GOT3 (cell line): ENCODE data around the gene ANKRD18A.

Experiments
- DNase-seq: peaks from one replicate; lab custom pipeline; 2025; ENCODE audit warnings: mixed read lengths; lab: John Stamatoyannopoulos, UW

ANKRD18A gene

DNA sequence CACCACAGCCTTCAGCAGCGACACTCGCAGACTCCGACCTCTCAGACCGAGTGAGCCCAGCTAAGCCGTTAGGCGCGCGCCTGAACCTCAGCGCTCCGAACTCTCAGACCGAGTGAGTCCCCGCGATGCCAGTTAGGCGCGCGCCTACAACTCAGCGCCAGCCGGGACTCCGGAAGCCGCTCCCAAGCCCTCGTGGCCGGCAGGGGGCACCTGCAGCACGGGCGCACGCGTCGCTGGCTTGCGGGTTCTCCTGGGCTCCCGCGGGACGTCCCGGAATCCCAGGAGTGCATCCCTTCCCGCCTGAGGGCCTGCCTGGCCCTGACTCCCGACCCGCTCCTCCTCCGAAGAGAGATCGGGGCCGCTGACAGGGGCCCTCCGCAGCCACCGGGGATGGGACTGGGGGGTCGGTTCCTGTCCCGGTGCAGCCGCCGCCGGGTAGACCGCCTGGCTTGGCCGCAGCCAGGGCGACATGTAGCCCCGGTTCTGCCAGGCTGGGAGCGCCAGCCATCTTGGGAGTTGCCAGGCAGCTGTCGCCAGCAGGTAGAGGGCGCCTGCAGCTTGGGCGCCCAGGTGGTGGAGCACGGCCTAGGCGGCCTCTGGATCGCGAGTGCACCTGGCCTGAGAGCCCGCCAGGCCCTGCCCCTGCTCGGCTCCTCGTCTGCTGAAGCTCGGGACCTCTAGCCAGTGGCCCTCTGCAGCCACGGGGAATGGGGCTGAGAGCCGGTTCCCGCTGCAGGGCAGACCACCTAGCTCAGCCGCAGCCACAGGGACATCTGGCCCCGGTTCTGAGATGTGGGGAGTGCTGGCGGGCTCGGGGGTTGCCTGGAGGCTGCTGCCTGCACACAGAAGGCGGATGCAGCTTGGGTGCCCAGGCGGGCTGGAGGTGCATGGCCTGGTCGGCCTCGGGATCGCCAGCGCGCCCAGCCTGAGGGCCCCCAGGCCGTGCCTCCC, at the start of gene ANKRD18A:
Gene ANKRD18A, minus strand, starts transcription at position 114 of the 951 bp plus-strand sequence. CDS start 311 bp downstream, outside the sequence.
- no peak for DNase-seq

DNA sequence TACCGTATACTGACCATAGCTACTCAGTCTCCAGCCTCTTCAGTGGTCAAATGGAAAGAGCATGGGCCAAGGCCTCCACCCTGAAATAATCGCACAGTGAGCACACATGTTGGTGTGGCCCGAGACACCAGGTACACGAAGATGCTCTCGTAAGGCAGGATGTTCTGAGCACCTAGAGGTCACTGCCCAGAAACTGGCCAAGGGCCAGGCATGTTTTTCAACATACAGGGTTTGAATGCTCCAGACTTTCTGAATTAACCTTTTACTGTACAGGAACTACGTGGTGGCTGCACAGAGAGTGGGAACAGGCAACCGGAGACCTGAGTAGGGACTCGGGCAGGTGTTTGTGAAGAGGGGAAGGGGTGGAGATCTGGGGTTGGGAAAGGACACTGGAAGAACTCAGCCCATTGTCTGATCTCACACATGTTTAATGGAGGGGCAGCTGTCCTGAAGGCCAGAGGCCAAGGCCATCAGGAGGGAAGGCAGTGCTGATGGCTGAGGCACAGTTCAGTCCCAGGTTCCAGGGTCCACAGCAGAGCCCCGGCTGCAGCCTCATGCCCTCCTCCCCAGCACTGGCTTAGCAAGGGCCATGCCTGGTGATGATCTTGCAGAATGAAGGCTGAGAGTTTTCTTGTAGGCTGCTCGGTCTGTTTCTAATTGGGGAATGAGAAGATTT, 48.5 kb upstream of the ANKRD18A start:
- no peak for DNase-seq

DNA sequence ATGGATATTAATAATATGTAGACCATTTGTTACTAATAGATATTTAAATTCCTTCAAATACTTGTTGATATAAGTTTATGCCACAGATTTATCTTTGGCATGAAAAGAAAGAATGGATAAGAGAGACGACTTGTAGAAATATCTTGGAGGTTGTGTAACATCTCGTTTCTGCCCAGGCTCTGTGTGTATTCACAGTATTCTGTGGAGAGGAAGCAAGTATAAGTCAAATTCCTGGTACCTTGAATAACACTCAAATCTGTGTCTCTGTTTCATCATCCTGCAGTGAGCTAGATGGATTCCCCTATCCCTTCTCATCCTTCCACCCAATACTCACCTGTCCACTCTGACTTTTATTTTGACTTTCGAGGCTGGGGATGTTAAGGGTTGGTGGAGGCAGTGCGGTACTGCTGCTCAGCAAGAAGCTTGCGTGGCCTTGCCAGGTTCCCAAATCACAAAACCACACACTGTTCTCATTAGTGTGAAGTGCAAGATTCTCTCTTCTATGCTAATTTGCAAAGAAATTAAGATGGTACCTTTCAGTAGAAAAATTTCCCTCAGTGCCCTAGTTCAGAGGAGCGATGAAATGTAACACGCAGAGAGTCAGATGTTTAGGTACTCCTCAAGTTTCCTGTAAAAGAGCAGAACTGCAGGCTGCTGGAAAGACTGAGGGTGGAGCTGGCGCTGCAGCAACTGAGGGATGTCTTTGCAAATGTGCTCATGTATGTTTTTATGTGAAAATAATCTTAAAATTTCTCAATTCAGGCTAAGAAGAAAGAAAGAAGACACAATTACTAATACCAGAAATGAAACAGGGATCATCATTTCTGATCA, 42.6 kb upstream of the ANKRD18A start:
- no peak for DNase-seq

DNA sequence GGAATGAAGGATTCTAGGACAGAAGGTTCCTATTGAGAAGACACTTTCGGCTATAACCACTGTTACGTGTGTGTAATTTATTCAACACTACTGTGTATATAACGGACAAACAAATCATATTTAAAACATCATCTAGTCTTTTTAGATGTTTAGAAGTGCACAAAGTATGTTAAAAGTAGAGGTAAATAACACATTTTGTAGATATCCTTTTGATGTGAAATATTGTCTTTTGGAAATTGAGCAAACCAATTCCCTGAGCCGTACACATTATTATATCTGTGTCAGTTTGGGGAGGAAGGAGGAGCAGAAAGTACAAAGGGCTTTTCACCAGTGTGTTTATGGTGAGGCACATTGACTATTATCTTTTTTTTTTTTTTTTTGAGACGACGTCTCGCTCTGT, 39.1 kb upstream of the ANKRD18A start:
- no peak for DNase-seq

DNA sequence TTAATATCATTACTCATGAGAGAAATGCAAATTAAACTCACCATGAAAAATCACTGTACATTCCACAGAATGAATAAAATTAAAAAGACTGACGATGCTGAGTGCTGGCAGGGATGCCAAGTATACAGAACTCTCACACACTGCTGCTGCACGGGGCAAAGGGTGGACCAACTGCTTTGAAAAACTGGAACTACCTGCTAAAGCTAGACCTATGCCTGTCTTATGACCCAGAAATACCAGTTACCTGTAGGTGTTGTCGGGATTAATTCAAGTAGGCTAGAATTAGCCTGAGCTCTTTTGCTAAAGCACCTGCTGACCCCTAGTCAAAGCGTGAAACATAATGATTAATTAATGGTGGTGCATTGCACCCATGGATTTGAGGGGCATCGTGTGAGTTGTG, 36.5 kb upstream of the ANKRD18A start:
- DNase-seq: no peak

DNA sequence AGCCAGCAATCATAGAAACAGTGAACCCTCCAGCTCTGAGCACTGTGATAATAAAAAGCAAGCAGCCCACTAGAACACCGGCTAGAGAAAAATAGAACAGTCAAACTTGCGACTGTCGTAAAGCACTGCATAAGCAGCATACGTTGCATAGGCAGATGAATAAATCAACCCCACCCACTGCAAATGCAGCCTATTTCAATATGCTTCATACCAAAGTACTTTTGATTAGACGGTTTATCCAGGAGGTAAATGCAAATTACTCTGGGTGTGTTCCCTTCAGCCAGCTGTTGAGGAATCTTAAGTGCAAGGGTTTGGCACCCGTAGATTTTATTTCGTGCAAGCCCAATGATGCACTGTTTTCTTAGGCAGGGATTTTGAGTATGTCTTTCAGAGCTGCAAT, 32.1 kb upstream of the ANKRD18A start:
- no peak for DNase-seq

DNA sequence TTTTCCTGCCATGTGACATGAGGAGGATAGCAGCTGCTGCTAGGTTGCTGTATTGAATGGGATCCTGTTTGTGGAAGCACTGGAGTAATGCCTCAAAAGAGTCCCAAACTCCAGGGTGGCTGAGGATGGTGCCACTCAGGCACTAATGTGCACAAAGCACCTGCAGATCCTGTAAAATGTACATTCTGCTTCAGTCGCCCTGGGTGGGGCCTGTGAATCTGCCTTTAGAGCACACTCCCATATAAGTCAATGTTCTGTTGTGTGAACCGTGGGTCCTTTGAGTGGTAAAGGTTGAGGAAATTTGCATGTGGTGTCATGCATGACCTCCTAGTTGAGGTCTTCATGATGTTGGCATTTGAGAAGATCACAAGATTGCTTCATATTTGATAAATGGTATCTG, 31.6 kb upstream of the ANKRD18A start:
- no peak for DNase-seq

DNA sequence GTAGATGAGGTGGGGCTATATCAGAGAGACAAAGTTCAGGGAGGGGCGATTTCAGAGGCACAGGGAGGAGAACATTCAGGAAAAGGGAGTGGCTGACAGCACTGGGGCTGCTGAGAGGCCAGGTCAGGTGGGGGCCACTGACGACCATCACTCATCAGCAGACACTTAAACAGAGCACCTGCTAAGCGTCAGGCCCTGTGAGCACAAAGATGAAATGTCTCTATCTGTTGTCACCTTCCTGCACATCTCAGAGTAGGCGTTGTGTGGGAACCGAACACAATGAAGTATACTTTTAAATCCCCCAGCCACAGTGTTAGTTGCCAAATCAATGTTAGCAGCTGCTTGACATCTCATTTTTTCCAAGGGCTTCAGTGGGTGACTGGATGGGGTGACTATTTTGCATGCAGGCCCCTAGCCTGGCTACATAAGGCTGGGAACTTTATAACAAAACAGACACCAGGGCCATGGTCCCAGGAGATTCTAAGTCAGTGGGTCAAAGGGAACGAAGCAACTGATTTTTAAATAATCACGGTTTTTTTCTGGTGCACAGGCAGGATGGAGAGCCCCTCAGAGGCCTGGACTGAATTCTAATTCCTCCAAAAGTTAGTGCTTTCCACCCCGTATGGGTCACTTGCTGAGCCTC, 31.1 kb upstream of the ANKRD18A start:
- DNase-seq: no peak

DNA sequence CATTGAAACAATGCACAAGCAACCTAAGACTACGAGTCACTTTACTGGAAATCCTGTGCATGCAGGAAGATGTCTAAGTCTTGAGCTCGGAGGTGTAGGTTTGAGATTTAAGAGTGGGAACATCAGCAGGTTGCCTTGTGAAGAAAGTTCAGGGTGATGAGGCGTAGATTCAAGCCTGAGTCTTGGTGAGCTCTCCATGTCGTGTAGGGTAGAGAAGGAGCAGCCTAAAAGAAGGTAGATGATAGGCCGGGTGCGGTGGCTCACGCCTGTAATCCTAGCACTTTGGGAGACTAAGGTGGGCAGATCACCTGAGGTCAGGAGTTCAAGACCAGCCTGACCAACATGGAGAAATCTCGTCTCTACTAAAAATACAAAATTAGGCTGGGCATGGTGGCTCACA, 30.2 kb upstream of the ANKRD18A start:
- DNase-seq: no peak

DNA sequence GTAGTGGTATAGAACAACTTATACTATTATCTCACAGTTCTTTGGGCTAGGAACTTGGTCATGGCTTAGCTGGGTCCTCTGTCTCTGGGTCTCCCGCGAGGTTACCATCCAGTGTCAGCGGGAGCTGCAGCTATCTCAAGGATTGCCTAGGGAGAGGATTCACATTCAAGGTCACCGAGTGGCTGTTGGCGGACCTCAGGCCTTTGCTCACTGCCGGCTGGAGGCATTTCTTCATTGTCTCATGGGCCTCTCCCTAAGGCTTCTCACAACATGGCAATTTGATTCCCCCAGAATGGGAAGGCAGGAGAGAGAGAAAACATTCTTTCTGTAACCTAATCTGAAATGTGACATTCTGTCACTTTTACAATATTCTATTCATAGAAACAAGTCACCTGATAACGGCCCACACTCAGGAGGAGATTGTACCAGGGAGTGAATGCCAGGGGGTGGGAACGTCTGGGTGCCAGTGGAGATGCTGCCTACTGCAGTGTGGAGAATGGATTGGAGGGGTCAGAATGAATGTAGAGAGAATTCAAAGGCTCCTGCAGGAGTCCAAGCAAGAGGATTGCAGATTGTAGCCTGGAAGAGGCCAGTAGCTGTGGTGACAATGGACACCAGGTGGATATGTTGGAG, 29.5 kb upstream of the ANKRD18A start:
- DNase-seq: no peak

DNA sequence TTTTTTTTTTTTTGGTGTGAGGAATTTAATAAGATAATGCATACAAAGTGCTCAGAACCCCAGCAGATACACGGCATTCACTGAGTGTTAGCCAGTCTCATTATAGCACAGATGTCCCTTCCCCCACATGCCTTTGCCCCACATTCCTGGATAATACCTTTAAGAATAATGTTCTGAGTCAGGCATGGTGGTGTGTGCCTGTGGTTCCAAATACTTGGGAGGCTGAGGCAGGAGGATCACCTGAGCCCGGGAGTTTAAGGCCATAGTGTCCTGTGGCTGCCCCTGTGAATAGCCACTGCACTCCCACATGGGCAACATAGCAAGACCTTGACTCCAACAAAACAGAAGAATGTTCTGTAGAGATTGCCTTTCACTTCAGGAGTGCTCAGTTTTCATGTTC, 24.2 kb upstream of the ANKRD18A start:
- no peak for DNase-seq

DNA sequence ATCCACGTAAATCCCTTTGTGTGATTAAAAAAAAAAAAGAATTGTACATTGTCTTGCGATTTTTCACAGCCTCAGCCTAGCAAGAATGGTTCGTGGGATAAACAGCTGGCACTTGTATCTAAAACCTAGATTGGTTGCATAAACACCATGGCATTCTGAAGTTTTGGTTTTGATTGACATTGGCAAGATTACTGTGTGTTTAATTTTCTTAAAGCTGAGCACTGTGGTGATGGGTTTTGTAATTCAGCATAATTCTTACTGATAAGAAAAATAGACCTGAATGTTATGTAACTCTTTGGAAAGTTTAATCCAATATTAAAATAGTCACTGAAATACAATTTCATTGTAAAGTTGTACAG, 23.4 kb upstream of the ANKRD18A start:
- DNase-seq: no peak

DNA sequence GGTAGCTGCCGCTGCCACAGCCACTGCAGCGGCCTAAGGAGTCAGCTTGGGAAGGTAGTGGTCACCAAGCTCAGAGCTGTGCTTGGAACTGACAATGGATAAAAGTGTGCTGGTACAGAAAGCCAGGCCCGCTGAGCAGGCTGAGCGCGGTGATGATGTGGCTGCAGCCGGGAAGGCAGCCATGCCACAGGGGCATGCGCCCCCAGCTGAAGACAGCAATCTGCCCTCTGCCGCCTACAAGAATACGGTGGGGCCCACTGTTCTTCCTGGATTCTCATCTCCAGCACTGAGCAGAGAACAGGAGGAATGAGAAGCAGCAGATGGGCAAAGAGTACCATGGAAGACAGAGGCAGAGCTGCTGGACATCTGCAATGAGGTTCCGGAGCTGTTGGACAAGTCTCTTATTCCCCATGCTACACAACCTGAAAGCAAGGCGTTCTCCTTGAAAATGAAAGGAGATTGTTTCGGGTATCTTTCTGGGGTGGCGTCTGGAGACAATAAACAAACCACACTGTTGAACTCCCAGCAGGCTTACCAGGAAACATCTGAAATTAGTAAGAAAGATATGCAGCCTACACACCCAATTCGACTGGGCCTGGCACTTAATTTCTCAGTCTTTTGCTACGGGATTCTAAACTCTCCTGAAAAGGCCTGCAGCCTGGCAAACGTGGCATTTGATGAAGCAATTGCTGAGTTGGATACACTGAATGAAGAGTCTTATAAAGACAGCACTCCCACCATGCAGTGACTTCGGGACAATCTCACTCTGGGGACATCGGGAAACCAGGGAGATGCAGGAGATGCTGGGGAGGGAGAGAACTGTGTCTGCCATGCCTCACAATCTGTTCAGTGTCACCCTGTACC, 22.8 kb upstream of the ANKRD18A start:
- no peak for DNase-seq

DNA sequence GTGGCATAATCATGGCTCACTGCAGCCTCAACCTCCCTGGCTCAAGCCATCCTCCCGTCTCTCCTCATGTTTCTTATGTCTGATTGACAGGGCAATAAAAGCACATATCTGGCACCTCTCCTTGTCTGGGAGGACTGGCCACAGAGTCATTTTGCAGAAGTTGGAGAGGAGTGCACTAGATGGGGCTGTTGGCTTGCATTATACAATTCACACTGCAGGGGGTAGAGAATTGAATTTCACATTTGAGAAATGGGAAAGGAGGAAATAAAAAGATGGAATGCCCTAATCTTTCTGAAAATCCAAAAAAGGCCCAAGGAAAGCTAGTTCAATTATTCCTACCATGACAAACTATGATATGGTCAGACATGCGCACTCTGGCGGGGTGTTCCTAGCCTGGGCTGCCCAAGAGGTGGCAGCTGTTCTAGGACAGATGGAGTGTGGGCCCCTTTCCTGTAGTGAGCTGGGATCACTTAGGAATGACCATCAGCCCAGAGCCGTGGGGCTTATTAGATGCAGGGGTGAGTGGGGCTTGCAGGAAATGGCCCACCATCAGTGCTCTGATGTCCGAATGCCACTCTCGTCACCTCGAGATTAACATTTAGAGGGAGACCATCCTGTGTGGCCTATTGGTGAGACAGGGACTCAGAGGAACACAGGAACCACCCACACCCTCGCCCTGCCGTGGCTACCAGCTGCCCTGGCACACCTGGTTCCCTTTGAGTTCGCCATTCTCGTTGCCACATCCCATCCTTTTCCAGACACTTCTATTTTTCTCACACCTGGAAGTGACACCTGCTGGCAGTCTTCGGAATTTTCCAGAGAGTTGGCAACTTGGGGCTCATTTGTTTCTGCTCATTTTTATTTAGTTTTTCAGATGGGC, 21.8 kb upstream of the ANKRD18A start:
- DNase-seq: no peak

DNA sequence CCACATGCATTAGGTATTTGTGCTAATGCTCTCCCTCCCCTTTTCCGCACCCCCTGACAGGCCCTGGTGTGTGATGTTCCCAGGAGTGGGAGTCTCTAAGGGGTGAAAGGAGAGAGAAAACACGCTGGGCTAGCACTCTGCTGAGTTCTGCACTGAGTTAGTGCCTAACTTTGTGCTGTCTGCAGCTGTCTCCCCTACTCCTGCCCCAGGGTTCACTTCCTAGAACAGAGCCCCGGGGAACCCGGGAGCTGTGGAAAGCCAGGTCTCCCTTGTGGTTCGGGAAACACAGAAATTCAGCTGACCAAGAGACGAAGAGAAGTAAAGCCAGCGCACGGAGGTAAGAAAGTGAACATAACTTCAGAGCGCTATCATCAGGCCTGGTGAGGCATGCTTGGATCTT, 20.7 kb upstream of the ANKRD18A start:
- no peak for DNase-seq

DNA sequence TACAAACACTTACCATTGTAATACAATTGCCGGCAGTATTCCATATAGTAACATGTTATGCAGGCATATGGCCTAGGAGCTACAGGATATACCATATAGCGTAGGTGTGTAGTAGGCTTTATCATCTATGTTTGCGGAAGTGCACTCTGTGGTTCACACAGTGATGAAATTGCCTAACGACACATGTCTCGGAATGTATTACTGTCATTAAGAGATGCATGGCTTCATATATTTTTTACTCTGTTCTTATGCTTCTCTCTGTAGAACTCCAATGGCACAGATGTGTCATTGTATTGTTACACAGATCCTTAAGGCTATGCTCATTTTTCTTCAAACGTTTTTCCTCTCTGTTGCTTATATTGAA, 19.2 kb upstream of the ANKRD18A start:
- DNase-seq: no peak

DNA sequence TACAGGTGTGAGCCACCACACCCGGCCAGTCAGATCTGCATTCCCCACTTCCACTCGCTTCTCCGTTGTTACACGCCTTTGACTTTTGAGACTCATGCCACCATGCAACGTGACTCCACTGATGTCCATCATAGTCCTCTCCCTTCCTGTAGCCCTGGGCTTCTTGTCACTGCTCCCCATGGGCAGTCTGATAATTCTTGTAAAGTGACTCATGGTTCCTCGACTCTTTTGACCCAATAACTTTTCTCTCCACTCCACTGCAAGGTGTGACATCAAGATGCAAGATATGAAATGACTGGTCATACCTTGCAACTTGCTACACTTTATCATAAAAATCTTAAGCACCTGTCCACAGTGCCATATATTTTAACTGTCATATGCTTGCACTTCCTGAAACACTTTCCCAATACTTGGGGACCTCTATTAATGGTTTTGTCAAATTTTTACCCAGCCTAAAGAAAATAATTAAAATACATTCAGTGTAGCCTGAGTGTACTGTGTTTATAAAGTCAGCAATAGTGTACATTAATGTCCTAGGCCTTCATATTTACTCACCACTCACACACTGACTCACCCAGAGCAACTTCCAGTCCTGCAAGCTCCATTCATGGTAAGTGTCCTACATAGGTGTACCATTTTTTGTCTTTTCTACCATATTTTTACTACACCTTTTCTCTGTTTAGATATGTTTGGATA, 18.6 kb upstream of the ANKRD18A start:
- DNase-seq: no peak

DNA sequence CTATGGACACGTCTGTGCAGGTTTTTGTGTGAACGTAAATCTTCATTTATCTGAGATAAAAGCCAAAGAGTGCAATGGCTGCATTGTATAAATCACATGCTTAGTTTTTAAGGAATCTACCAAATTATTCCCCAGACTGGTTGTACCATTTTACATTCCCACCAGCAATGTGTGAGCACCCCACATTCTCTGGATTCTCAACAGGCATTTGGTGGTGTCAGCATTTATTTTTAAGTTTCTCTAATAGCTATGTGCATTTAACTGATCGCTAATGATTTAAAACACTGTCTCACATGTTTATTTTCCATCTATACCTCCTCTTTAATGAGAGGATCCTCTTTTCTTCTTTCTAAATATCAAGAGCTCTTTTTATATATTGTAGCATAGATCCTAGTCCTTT, 13.9 kb upstream of the ANKRD18A start:
- no peak for DNase-seq

DNA sequence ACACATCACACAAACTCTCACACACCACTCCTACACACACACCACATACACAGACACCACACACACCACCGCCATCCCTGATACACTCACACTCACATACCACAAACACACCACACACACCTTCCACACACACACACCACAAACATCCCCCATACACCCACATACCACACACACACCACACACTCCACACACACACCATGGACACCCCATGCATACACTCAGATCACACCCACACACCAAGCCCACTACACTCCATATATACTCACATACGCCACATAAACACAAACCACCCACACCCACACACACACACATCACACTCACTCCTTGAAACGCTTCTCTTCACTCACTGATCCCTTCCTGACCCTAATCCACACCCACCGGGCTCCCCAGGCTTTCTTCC, 9.1 kb upstream of the ANKRD18A start:
- DNase-seq: no peak
